MM.1S (cell line): ENCODE results near the gene ANO10.

Experiments used
- EZH2 ChIP-seq: fragments of 300-600 bp; sonication (generic); optimal IDR thresholded peaks from 2 replicates; pipeline ENCODE3; 2017; ENCODE audit warnings: low read depth, mild to moderate bottlenecking, antibody characterized with exemption, low read length, mixed read lengths
- EZH2phosphoT487 ChIP-seq: fragments of 300-600 bp; sonication (generic); IDR thresholded peaks from 2 replicates; pipeline ENCODE4 v1.6.1; 2018; ENCODE audit warnings: antibody characterized with exemption, low read length

DNA sequence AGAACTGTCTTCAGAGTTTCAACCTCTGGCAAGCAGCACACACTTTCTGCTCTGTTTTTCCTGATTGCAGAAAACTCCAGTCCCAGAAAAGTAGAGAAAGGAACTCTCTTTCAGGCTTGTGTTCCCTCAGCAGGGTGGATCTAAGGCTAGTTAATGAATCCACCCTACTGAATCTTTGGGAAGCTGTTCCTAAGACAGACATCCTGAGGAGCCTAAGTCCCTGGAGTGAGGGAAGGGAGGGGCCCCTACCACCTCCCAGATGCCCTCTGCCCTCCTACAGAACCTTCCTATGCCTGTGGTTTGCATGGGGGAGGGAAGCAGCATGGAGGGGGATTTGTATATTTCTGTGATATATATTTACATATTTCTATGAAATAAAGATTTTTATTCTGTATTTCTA is 124.4 kb downstream of the ANO10 start:
- TF ChIP-seq EZH2 (no peak), EZH2phosphoT487 (no peak)
